A549 (cell line): ENCODE measurements around the gene PHRF1.

ENCODE experiments used
- CHD2 ChIP-seq: fragments of 150-350 bp; IDR thresholded peaks from 2 replicates; pipeline ENCODE4 v1.6.1; 2014; ENCODE audit warnings: low read length; ENCODE audit not compliant: partially characterized antibody
- EP300 ChIP-seq, 2 experiments: fragments of >200 bp; sonication (Bioruptor Twin); formaldehyde crosslinking; IDR thresholded peaks; 2 replicates in 1 of 2; 3 replicates in 1 of 2; pipeline ENCODE4 v1.6.1; 2016 to 2017
- JUN ChIP-seq, 2 experiments: fragments of >200 bp; sonication (Bioruptor Twin); formaldehyde crosslinking; IDR thresholded peaks; 2 replicates in 1 of 2; 3 replicates in 1 of 2; pipeline ENCODE4 v1.6.1; 2016 to 2017
- MAX ChIP-seq: IDR thresholded peaks from 2 replicates; pipeline ENCODE4 v1.6.1; 2012
- MYC ChIP-seq: IDR thresholded peaks from 2 replicates; pipeline ENCODE4 v1.6.1; 2012; ENCODE audit warnings: mild to moderate bottlenecking, inconsistent platforms, low read length, improper control_type of control experiment, borderline replicate concordance
- PHF8 ChIP-seq: fragments of 200-600 bp; sonication (generic); IDR thresholded peaks from 2 replicates; pipeline ENCODE4 v1.6.1; 2016; ENCODE audit warnings: low read depth, mild to moderate bottlenecking, antibody characterized with exemption, moderate library complexity, borderline replicate concordance
- RAD21 ChIP-seq, 2 experiments: fragments of >200 bp in 1 of 2; sonication (Bioruptor Twin) in 1 of 2; formaldehyde crosslinking in 1 of 2; IDR thresholded peaks in 1 of 2; conservative IDR thresholded peaks in 1 of 2; 2 replicates in 1 of 2; 3 replicates in 1 of 2; pipeline ENCODE4 v1.6.1; 2012 to 2018; ENCODE audit warnings: inconsistent platforms in 1 of 2
- TF ChIP-seq, protein P1 (sequence below): fragments of 200-600 bp; sonication (generic); IDR thresholded peaks from 2 replicates; pipeline ENCODE4 v1.6.1; 2016; ENCODE audit warnings: antibody characterized with exemption, mild to moderate bottlenecking, moderate library complexity
- TF ChIP-seq, protein P2 (sequence below): IDR thresholded peaks from 2 replicates; pipeline ENCODE4 v1.6.1; 2012; ENCODE audit warnings: low read depth, borderline replicate concordance
- TF ChIP-seq, protein P3 (sequence below): fragments of >200 bp; sonication (Bioruptor Twin); formaldehyde crosslinking; IDR thresholded peaks from 3 replicates; pipeline ENCODE4 v1.5.1; 2016

GRCh38 chr11:607971-608659, 31.8 kb downstream of the PHRF1 start:
- no peak for TF ChIP-seq RAD21 (conservative IDR thresholded peaks at IDR 0.05 in 1 of 2, IDR thresholded peaks at IDR 0.05 in 1 of 2)
- TF ChIP-seq MAX = no peak
- TF ChIP-seq EP300 (IDR thresholded peaks at IDR 0.05) = no peak
- TF ChIP-seq, protein P1, sequence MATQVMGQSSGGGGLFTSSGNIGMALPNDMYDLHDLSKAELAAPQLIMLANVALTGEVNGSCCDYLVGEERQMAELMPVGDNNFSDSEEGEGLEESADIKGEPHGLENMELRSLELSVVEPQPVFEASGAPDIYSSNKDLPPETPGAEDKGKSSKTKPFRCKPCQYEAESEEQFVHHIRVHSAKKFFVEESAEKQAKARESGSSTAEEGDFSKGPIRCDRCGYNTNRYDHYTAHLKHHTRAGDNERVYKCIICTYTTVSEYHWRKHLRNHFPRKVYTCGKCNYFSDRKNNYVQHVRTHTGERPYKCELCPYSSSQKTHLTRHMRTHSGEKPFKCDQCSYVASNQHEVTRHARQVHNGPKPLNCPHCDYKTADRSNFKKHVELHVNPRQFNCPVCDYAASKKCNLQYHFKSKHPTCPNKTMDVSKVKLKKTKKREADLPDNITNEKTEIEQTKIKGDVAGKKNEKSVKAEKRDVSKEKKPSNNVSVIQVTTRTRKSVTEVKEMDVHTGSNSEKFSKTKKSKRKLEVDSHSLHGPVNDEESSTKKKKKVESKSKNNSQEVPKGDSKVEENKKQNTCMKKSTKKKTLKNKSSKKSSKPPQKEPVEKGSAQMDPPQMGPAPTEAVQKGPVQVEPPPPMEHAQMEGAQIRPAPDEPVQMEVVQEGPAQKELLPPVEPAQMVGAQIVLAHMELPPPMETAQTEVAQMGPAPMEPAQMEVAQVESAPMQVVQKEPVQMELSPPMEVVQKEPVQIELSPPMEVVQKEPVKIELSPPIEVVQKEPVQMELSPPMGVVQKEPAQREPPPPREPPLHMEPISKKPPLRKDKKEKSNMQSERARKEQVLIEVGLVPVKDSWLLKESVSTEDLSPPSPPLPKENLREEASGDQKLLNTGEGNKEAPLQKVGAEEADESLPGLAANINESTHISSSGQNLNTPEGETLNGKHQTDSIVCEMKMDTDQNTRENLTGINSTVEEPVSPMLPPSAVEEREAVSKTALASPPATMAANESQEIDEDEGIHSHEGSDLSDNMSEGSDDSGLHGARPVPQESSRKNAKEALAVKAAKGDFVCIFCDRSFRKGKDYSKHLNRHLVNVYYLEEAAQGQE = no peak
- no peak for TF ChIP-seq CHD2
- TF ChIP-seq, protein P2, sequence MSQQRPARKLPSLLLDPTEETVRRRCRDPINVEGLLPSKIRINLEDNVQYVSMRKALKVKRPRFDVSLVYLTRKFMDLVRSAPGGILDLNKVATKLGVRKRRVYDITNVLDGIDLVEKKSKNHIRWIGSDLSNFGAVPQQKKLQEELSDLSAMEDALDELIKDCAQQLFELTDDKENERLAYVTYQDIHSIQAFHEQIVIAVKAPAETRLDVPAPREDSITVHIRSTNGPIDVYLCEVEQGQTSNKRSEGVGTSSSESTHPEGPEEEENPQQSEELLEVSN = no peak
- TF ChIP-seq, protein P3, sequence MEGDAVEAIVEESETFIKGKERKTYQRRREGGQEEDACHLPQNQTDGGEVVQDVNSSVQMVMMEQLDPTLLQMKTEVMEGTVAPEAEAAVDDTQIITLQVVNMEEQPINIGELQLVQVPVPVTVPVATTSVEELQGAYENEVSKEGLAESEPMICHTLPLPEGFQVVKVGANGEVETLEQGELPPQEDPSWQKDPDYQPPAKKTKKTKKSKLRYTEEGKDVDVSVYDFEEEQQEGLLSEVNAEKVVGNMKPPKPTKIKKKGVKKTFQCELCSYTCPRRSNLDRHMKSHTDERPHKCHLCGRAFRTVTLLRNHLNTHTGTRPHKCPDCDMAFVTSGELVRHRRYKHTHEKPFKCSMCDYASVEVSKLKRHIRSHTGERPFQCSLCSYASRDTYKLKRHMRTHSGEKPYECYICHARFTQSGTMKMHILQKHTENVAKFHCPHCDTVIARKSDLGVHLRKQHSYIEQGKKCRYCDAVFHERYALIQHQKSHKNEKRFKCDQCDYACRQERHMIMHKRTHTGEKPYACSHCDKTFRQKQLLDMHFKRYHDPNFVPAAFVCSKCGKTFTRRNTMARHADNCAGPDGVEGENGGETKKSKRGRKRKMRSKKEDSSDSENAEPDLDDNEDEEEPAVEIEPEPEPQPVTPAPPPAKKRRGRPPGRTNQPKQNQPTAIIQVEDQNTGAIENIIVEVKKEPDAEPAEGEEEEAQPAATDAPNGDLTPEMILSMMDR = no peak
- no peak for TF ChIP-seq MYC
- no peak for TF ChIP-seq JUN (IDR thresholded peaks at IDR 0.05)
- TF ChIP-seq PHF8 = no peak
